Measurements from ENCODE around the gene KCNT2. TPM values are rescaled to one million over a fixed set of nuclear protein-coding genes. Genes with fewer than 3 reads are reported as not detected.
"Not testable (repeated sequence)": the region's sequence is repeated elsewhere in the genome, so short reads cannot be mapped to it uniquely, and the experiment has no call there.

Gene KCNT2
- total RNA-seq, 1 donor from 2014 or later = 5.9 TPM

GRCh38 chr1:196640976-196641375 is 32.7 kb upstream of the KCNT2 start:
- Histone ChIP-seq H3K9me3 (ENCODE audit: insufficient read depth, low read depth, low read length) (no peaks in the 10 kb centered on the region), H3K27me3 (ENCODE audit: insufficient read depth, low read length) (no peaks in the 10 kb centered on the region), H3K9ac (ENCODE audit: low read length) (no peak overlapping the region), H3K4me1 (ENCODE audit: insufficient read depth, low read length) (no peaks in the 10 kb centered on the region), H3K4me2 (ENCODE audit: low read length) (no peak overlapping the region), H3K4me3 (ENCODE audit: insufficient read depth, low read depth, low read length) (no peak overlapping the region), H4K20me1 (ENCODE audit: insufficient read depth, low read length) (no peaks in the 10 kb centered on the region), H3K27ac (ENCODE audit: low read depth, low read length) (no peak overlapping the region), H2AFZ (ENCODE audit: low read depth, low read length) (no peak overlapping the region), H3K36me3 (ENCODE audit: insufficient read depth, low read length) (no peaks in the 10 kb centered on the region), H3K79me2 (ENCODE audit: insufficient read depth, low read length) (no peaks in the 10 kb centered on the region)
- DNase-seq (ENCODE audit: low read depth) (no peak), FAIRE-seq (no peak)
- no peaks in the 10 kb centered on the region for H3K9me3 Mint-ChIP-seq (ENCODE audit: unreplicated experiment)
- H3K36me3 Mint-ChIP-seq (ENCODE audit: low read depth, unreplicated experiment) = no peaks in the 10 kb centered on the region
- no peaks in the 10 kb centered on the region for H3K27me3 Mint-ChIP-seq (ENCODE audit: low read depth, unreplicated experiment)
- H3K4me3 Mint-ChIP-seq (ENCODE audit: unreplicated experiment) = no peak overlapping the region
- no peak overlapping the region for H3K27ac Mint-ChIP-seq (ENCODE audit: unreplicated experiment)
- no peaks in the 10 kb centered on the region for H3K4me1 Mint-ChIP-seq (ENCODE audit: low read depth, unreplicated experiment)
- TF ChIP-seq CTCF (IDR thresholded peaks at IDR 0.05; ENCODE audit: insufficient read depth, low read depth, low read length) (no peak), EZH2 (IDR thresholded peaks at IDR 0.05; ENCODE audit: insufficient read depth, low read length) (no peak)

DNA sequence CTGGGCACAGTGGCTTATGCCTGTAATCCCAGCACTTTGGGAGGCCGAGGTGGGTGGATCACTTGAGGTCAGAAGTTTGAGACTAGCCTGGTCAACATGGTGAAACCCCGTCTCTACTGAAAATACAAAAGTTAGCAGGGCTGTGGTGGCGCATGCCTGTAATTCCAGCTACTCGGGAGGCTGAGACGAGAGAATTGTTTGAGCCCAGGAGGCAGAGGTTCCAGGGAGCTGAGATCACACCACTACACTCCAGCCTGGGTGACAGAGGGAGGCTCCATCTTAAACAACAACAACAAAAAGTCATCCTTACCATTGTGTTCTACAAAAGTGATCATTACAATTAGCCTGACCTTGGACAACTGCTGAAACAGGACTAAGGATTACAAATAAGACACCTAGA is 31.1 kb upstream of the KCNT2 start:
- not testable (repeated sequence) for H3K4me3 Mint-ChIP-seq (ENCODE audit: unreplicated experiment); H3K36me3 Mint-ChIP-seq (ENCODE audit: low read depth, unreplicated experiment); H3K27me3 Mint-ChIP-seq (ENCODE audit: low read depth, unreplicated experiment); H3K4me2 ChIP-seq (ENCODE audit: low read length); H3K4me3 ChIP-seq (ENCODE audit: insufficient read depth, low read depth, low read length); FAIRE-seq; H3K4me1 Mint-ChIP-seq (ENCODE audit: low read depth, unreplicated experiment); H4K20me1 ChIP-seq (ENCODE audit: insufficient read depth, low read length); H2AFZ ChIP-seq (ENCODE audit: low read depth, low read length); H3K27ac ChIP-seq (ENCODE audit: low read depth, low read length); H3K79me2 ChIP-seq (ENCODE audit: insufficient read depth, low read length); H3K27ac Mint-ChIP-seq (ENCODE audit: unreplicated experiment); H3K9me3 ChIP-seq (ENCODE audit: insufficient read depth, low read depth, low read length); H3K9me3 Mint-ChIP-seq (ENCODE audit: unreplicated experiment); H3K9ac ChIP-seq (ENCODE audit: low read length); H3K4me1 ChIP-seq (ENCODE audit: insufficient read depth, low read length); H3K27me3 ChIP-seq (ENCODE audit: insufficient read depth, low read length); DNase-seq (ENCODE audit: low read depth); H3K36me3 ChIP-seq (ENCODE audit: insufficient read depth, low read length)

GRCh38 chr1:196638466-196638865 is 30.2 kb upstream of the KCNT2 start:
- Mint-ChIP-seq H3K4me3 (ENCODE audit: unreplicated experiment) (no peak overlapping the region), H3K4me1 (ENCODE audit: low read depth, unreplicated experiment) (no peaks in the 10 kb centered on the region), H3K27ac (ENCODE audit: unreplicated experiment) (no peak overlapping the region), H3K27me3 (ENCODE audit: low read depth, unreplicated experiment) (no peaks in the 10 kb centered on the region), H3K36me3 (ENCODE audit: low read depth, unreplicated experiment) (no peaks in the 10 kb centered on the region), H3K9me3 (ENCODE audit: unreplicated experiment) (no peaks in the 10 kb centered on the region)
- Histone ChIP-seq H3K4me2 (ENCODE audit: low read length) (no peak overlapping the region), H3K9me3 (ENCODE audit: insufficient read depth, low read depth, low read length) (no peaks in the 10 kb centered on the region), H3K27me3 (ENCODE audit: insufficient read depth, low read length) (no peaks in the 10 kb centered on the region), H2AFZ (ENCODE audit: low read depth, low read length) (no peak overlapping the region), H3K79me2 (ENCODE audit: insufficient read depth, low read length) (no peaks in the 10 kb centered on the region), H3K36me3 (ENCODE audit: insufficient read depth, low read length) (no peaks in the 10 kb centered on the region), H3K4me3 (ENCODE audit: insufficient read depth, low read depth, low read length) (no peak overlapping the region), H4K20me1 (ENCODE audit: insufficient read depth, low read length) (no peaks in the 10 kb centered on the region), H3K27ac (ENCODE audit: low read depth, low read length) (no peak overlapping the region), H3K9ac (ENCODE audit: low read length) (no peak overlapping the region), H3K4me1 (ENCODE audit: insufficient read depth, low read length) (no peaks in the 10 kb centered on the region)
- TF ChIP-seq CTCF (IDR thresholded peaks at IDR 0.05; ENCODE audit: insufficient read depth, low read depth, low read length) (no peak), EZH2 (IDR thresholded peaks at IDR 0.05; ENCODE audit: insufficient read depth, low read length) (no peak)
- DNase-seq (ENCODE audit: low read depth) (no peak), FAIRE-seq (no peak)
